Measurements from ENCODE around the gene OAS1. TPM values are rescaled to one million over a fixed set of nuclear protein-coding genes. Genes with fewer than 3 reads are reported as not detected.

OAS1 gene
- total RNA-seq, 6 experiments from 2014 or later: not detected

DNA sequence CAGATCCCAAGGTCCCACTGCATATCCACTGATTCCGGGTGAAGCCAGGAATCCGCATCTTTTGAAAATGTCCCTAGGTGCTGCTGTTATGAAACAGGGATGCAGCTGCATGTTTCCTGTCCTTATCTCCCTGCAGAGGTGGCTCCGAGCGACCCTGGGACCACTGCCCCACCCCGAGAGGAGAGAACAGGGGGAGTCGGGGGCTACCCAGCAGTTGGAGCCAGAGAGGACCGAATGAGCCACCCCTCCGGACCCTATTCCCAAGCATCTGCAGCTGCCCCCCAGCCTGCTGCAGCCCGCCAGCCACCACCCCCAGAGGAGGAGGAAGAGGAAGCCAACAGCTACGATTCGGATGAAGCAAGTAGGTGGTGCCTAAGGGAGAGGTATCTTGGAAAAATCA, 30.3 kb upstream of the OAS1 start:
- Mint-ChIP-seq H3K4me1 (ENCODE audit: low read depth) (no peaks in the 10 kb centered on the region), H3K9me3 (no peaks in the 10 kb centered on the region; the same call in 1 of the 2 replicates), H3K4me3 (no peak overlapping the region), H3K27me3 (ENCODE audit: insufficient read depth) (peaks cover 3% of the 10 kb centered on the region), H3K36me3 (ENCODE audit: low read depth) (no peaks in the 10 kb centered on the region), H3K27ac (no peak overlapping the region)
- TF ChIP-seq, protein P1, sequence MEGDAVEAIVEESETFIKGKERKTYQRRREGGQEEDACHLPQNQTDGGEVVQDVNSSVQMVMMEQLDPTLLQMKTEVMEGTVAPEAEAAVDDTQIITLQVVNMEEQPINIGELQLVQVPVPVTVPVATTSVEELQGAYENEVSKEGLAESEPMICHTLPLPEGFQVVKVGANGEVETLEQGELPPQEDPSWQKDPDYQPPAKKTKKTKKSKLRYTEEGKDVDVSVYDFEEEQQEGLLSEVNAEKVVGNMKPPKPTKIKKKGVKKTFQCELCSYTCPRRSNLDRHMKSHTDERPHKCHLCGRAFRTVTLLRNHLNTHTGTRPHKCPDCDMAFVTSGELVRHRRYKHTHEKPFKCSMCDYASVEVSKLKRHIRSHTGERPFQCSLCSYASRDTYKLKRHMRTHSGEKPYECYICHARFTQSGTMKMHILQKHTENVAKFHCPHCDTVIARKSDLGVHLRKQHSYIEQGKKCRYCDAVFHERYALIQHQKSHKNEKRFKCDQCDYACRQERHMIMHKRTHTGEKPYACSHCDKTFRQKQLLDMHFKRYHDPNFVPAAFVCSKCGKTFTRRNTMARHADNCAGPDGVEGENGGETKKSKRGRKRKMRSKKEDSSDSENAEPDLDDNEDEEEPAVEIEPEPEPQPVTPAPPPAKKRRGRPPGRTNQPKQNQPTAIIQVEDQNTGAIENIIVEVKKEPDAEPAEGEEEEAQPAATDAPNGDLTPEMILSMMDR (IDR thresholded peaks at IDR 0.05): no peak
- DNase-seq: no peak

DNA sequence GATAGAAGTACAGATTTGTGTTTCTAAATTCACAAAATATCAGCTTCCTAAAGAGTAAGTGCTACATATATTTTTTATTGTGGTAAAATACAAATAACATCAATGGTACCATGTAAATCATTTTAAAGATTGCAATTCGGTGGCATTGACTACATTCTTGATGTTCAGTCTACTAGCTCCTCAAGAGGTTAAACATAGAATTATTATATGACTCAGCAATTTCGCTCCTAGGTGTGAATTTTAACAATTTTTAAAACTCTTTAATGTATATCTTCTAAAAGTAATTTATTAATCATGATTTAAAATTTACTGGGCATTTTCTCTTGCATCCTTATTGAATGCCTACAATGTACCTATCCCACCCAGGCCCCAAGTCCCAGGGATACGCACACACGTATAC, 29.8 kb upstream of the OAS1 start:
- no peaks in the 10 kb centered on the region; the same call in 1 of the 2 replicates for H3K9me3 Mint-ChIP-seq
- no peak overlapping the region for H3K27ac Mint-ChIP-seq
- no peak for DNase-seq
- no peaks in the 10 kb centered on the region for H3K4me1 Mint-ChIP-seq (ENCODE audit: low read depth)
- TF ChIP-seq, protein P1 (IDR thresholded peaks at IDR 0.05): no peak
- no peaks in the 10 kb centered on the region for H3K36me3 Mint-ChIP-seq (ENCODE audit: low read depth)
- peaks cover 3% of the 10 kb centered on the region for H3K27me3 Mint-ChIP-seq (ENCODE audit: insufficient read depth)
- H3K4me3 Mint-ChIP-seq: no peak overlapping the region

DNA sequence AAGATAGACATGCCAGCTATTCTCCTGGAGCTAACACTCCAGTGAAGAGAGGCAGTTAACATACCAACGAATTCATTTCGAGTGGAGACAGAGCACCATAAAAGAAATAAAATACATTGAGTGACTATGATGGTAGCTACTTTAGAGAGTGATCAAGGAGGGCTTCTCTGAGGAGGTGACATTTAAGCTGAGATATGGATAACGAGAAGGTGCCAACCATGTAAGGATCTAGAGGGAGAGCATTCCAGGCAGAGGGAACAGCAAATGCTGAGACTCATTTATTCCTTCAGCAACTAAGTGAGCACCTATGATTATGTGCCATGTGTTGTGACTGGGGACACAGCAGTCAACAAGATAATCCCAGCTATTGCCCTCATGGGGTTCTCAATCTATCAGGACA, 28.3 kb upstream of the OAS1 start:
- no peak overlapping the region for H3K4me3 Mint-ChIP-seq
- H3K4me1 Mint-ChIP-seq (ENCODE audit: low read depth): no peaks in the 10 kb centered on the region
- H3K27ac Mint-ChIP-seq: no peak overlapping the region
- H3K27me3 Mint-ChIP-seq (ENCODE audit: insufficient read depth): peaks cover 3% of the 10 kb centered on the region
- no peak for DNase-seq
- no peaks in the 10 kb centered on the region; the same call in 1 of the 2 replicates for H3K9me3 Mint-ChIP-seq
- H3K36me3 Mint-ChIP-seq (ENCODE audit: low read depth): no peaks in the 10 kb centered on the region
- TF ChIP-seq, protein P1 (IDR thresholded peaks at IDR 0.05): no peak

DNA sequence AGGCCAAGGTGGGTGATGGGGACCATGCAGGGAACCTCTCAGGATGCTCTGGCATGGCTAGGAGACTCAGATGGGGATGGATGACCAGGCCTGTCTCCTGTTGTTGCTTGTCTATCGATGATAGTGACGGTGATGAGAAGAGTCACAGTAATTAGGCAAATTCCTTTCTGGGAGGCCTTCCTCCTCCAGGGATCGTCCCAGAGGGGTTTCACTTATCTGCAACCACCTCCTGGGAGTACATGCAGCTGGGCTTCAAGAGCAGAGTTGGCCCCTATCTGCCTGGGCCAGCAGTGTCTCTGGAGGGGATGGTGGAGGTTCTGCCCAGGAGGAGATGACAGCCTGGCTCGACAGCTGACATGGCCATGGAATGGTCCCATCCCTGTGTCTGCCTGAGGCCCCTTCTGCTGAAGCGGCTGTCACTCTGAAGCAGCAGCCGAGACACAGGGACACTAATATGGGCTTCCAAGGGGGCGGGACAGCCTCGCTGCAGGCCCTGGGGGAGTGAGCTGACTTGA, 27.5 kb upstream of the OAS1 start:
- Mint-ChIP-seq H3K27me3 (ENCODE audit: insufficient read depth) (peaks cover 3% of the 10 kb centered on the region), H3K9me3 (no peaks in the 10 kb centered on the region; the same call in 1 of the 2 replicates), H3K36me3 (ENCODE audit: low read depth) (no peaks in the 10 kb centered on the region), H3K4me3 (no peak overlapping the region), H3K4me1 (ENCODE audit: low read depth) (no peaks in the 10 kb centered on the region), H3K27ac (no peak overlapping the region)
- TF ChIP-seq, protein P1 (IDR thresholded peaks at IDR 0.05): no peak
- DNase-seq: no peak

DNA sequence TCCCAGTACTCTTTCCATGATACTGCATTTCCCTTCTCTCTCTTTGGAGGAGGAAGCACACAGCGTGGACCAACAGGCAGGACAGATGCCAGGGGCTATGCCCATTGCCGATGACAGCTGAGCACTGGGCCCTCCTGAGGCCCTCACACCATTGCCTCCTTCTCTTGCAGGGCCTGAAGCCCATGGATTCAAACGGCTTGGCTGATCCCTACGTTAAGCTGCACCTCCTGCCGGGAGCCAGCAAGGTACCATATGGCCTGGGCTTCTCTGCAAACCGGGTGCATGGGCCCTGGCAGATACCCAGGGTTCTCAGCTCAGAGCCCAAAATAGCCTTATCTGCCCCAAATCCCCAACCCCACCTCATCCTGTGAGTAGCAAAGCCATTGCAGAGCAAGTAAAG, 25.2 kb upstream of the OAS1 start:
- Mint-ChIP-seq H3K9me3 (no peaks in the 10 kb centered on the region), H3K4me1 (ENCODE audit: low read depth) (no peaks in the 10 kb centered on the region), H3K36me3 (ENCODE audit: low read depth) (no peaks in the 10 kb centered on the region), H3K27ac (no peak overlapping the region), H3K4me3 (no peak overlapping the region), H3K27me3 (ENCODE audit: insufficient read depth) (peaks cover 1% of the 10 kb centered on the region)
- no peak for DNase-seq
- TF ChIP-seq, protein P1 (IDR thresholded peaks at IDR 0.05): no peak

DNA sequence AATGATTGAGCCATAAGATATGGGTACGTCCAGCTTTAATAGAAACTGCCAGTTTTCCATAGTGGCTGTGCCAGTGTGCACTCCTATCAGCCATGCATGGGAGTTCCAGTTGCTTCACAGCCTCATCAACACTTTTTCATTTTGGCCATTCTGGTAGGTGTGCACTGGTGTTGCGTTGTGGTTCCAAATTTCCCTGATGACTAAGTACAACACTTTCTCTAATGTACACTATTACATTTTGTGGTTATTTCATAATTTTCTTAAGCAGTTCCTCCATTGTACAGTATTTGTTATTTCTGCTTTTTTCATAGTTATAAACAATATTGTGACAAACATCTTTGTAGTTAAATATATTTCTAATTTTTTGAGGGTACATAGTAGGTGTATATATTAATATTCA, 21.5 kb upstream of the OAS1 start:
- no peaks in the 10 kb centered on the region for H3K4me1 Mint-ChIP-seq (ENCODE audit: low read depth)
- no peak for DNase-seq
- H3K9me3 Mint-ChIP-seq: 0 out of 2 replicates have a peak, but pooled peaks cover 5% of the 10 kb centered on the region
- no peaks in the 10 kb centered on the region; the same call in 1 of the 2 replicates for H3K27me3 Mint-ChIP-seq (ENCODE audit: insufficient read depth)
- TF ChIP-seq, protein P1 (IDR thresholded peaks at IDR 0.05): no peak
- H3K4me3 Mint-ChIP-seq: no peak overlapping the region
- H3K36me3 Mint-ChIP-seq (ENCODE audit: low read depth): no peaks in the 10 kb centered on the region
- no peak overlapping the region for H3K27ac Mint-ChIP-seq
